ENCODE results near the gene CCDC106.

The CCDC106 gene

GRCh38 chr19:55675661-55676354 is 27.8 kb downstream of the CCDC106 start:
- peak overlapping the region; percentile 85 for H3K4me3 ChIP-seq (ENCODE audit: low read depth, low read length)
- no peak for DNase-seq (ENCODE audit: low read depth, low spot score)
- TF ChIP-seq CTCF (IDR thresholded peaks at IDR 0.05; ENCODE audit: low read depth, low read length): no peak
- in situ Hi-C loops (cut with HindIII; ENCODE audit: low sequenced_read_pairs): no loop called here

- peak overlapping the region; percentile 85 for H3K4me3 ChIP-seq (ENCODE audit: low read depth, low read length)
- in situ Hi-C loops (cut with HindIII; ENCODE audit: low sequenced_read_pairs): no loop called here
- TF ChIP-seq CTCF (IDR thresholded peaks at IDR 0.05; ENCODE audit: low read depth, low read length): no peak
- DNase-seq (ENCODE audit: low read depth, low spot score): no peak
Observed at GRCh38 chr19:55676383-55676782, 28.4 kb downstream of the CCDC106 start.

- no peak for DNase-seq (ENCODE audit: low read depth, low spot score)
- no peak overlapping the region for H3K4me3 ChIP-seq (ENCODE audit: low read depth, low read length)
- TF ChIP-seq CTCF (IDR thresholded peaks at IDR 0.05; ENCODE audit: low read depth, low read length): no peak
- in situ Hi-C loops (cut with HindIII; ENCODE audit: low sequenced_read_pairs): no loop called here
Observed at GRCh38 chr19:55676889-55677505, 29.0 kb downstream of the CCDC106 start.

- no peak for TF ChIP-seq CTCF (IDR thresholded peaks at IDR 0.05; ENCODE audit: low read depth, low read length)
Observed at GRCh38 chr19:55677572-55678028, 29.6 kb downstream of the CCDC106 start.

GRCh38 chr19:55678121-55678671 is 30.2 kb downstream of the CCDC106 start:
- no peak overlapping the region for H3K4me3 ChIP-seq (ENCODE audit: low read depth, low read length)
- no peak for TF ChIP-seq CTCF (IDR thresholded peaks at IDR 0.05; ENCODE audit: low read depth, low read length)
- no peak for DNase-seq (ENCODE audit: low read depth, low spot score)
- in situ Hi-C loops (cut with HindIII; ENCODE audit: low sequenced_read_pairs): no loop called here

More at GRCh38 chr19:55677572-55678028, 29.6 kb downstream of the CCDC106 start:
- no peak for DNase-seq (ENCODE audit: low read depth, low spot score)
- in situ Hi-C loops (cut with HindIII; ENCODE audit: low sequenced_read_pairs): no loop called here
- no peak overlapping the region for H3K4me3 ChIP-seq (ENCODE audit: low read depth, low read length)

- in situ Hi-C loops (cut with HindIII; ENCODE audit: low sequenced_read_pairs): no loop called here
- DNase-seq (ENCODE audit: low read depth, low spot score): no peak
Observed at GRCh38 chr19:55679343-55680257, 31.6 kb downstream of the CCDC106 start.

More at GRCh38 chr19:55679343-55680257, 31.6 kb downstream of the CCDC106 start:
- no peak for TF ChIP-seq CTCF (IDR thresholded peaks at IDR 0.05; ENCODE audit: low read depth, low read length)
- H3K4me3 ChIP-seq (ENCODE audit: low read depth, low read length): no peak overlapping the region
